ENCODE results near the gene EVPLL.

- TF ChIP-seq SIN3A (IDR thresholded peaks at IDR 0.05; ENCODE audit: borderline replicate concordance, insufficient read depth, low read length): no peak
- TF ChIP-seq REST (IDR thresholded peaks at IDR 0.05; ENCODE audit: insufficient read depth in 1 of 2, low read depth in 2 of 2, low read length in 2 of 2): no peak
Observed at GRCh38 chr17:18339933-18340332, 37.6 kb upstream of the EVPLL start.
